Calu3 (cell line): ENCODE measurements around the gene MOV10. TPM values are rescaled to one million over a fixed set of nuclear protein-coding genes. Genes with fewer than 3 reads are reported as not detected.
"Not testable (repeated sequence)": the region's sequence is repeated elsewhere in the genome, so short reads cannot be mapped to it uniquely, and the experiment has no call there.

ENCODE experiments used
- BruUV-seq: library from RNA; stranded (reverse); fragments of 400-500 nt; replicated peaks from 2 replicates; lab custom pipeline; 2021; lab: Mats Ljungman, UMichigan
- CTCF ChIA-PET: fragments of 300-600 bp; sonication (Branson Sonifier 250); formaldehyde crosslinking; loops from one replicate; lab custom pipeline; 2022; ENCODE audit warnings: antibody characterized with exemption; lab: Charles Lee
- DNase-seq: peaks from one replicate; pipeline ENCODE4 v3.0.0; 2022
- H3K27ac Mint-ChIP-seq: one replicate; pipeline ENCODE4 v1.8.0; 2022; ENCODE audit warnings: mixed read lengths; ENCODE audit not compliant: unreplicated experiment
- H3K27me3 Mint-ChIP-seq: one replicate; pipeline ENCODE4 v1.8.0; 2022; ENCODE audit warnings: mixed read lengths; ENCODE audit not compliant: unreplicated experiment
- H3K36me3 Mint-ChIP-seq: one replicate; pipeline ENCODE4 v1.8.0; 2022; ENCODE audit warnings: mild to moderate bottlenecking, moderate library complexity, mixed read lengths; ENCODE audit not compliant: insufficient read depth, unreplicated experiment
- H3K4me1 Mint-ChIP-seq: one replicate; pipeline ENCODE4 v1.8.0; 2022; ENCODE audit warnings: mild to moderate bottlenecking, low read depth, mixed read lengths; ENCODE audit not compliant: unreplicated experiment
- H3K4me3 Mint-ChIP-seq: one replicate; pipeline ENCODE4 v1.8.0; 2022; ENCODE audit warnings: mild to moderate bottlenecking, low read depth, moderate library complexity, mixed read lengths; ENCODE audit not compliant: unreplicated experiment
- H3K9me3 Mint-ChIP-seq: one replicate; pipeline ENCODE4 v1.8.0; 2022; ENCODE audit warnings: low read depth, mixed read lengths; ENCODE audit not compliant: unreplicated experiment
- intact Hi-C: fragments of 100-400 bp; cut with micrococcal nuclease; formaldehyde crosslinking; loops from one replicate; pipeline ENCODE4 v1.10.0; 2022; ENCODE audit not compliant: unreplicated experiment
- total RNA-seq: library from RNA; stranded (reverse); gene quantifications from 2 replicates; pipeline ENCODE4 v1.2.3, GENCODE V29; 2022
- TF ChIP-seq, protein P1 (sequence below): fragments of 200-600 bp; IDR thresholded peaks from one replicate; pipeline ENCODE4 v1.8.0; 2022; ENCODE audit warnings: antibody characterized with exemption; ENCODE audit not compliant: unreplicated experiment

The MOV10 gene
- total RNA-seq, 1 experiment from 2014 or later: 71.4 TPM

GRCh38 chr1:112718691-112719418 is 44.4 kb downstream of the MOV10 start:
- CTCF ChIA-PET: interaction anchor here (2.7 kb wide), 1 partner anchor 85 kb away, joined by 19 read pairs; no protein-coding TSS in a partner anchor
- Mint-ChIP-seq H3K4me3 (peak overlapping the region; percentile 46), H3K9me3 (no peaks in the 10 kb centered on the region), H3K4me1 (peaks cover 12% of the 10 kb centered on the region), H3K27me3 (peaks cover 41% of the 10 kb centered on the region), H3K27ac (no peak overlapping the region), H3K36me3 (peaks cover 14% of the 10 kb centered on the region)
- DNase-seq: peak; percentile 84
- intact Hi-C loops: loop anchor here (5.0 kb wide), 1 partner anchor 958 kb away; no protein-coding TSS in a partner anchor
- TF ChIP-seq, protein P1, sequence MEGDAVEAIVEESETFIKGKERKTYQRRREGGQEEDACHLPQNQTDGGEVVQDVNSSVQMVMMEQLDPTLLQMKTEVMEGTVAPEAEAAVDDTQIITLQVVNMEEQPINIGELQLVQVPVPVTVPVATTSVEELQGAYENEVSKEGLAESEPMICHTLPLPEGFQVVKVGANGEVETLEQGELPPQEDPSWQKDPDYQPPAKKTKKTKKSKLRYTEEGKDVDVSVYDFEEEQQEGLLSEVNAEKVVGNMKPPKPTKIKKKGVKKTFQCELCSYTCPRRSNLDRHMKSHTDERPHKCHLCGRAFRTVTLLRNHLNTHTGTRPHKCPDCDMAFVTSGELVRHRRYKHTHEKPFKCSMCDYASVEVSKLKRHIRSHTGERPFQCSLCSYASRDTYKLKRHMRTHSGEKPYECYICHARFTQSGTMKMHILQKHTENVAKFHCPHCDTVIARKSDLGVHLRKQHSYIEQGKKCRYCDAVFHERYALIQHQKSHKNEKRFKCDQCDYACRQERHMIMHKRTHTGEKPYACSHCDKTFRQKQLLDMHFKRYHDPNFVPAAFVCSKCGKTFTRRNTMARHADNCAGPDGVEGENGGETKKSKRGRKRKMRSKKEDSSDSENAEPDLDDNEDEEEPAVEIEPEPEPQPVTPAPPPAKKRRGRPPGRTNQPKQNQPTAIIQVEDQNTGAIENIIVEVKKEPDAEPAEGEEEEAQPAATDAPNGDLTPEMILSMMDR: peak; percentile 70
- no TSS peak for BruUV-seq

- intact Hi-C loops: loop anchor here (5.0 kb wide), 1 partner anchor 958 kb away; no protein-coding TSS in a partner anchor
- CTCF ChIA-PET: interaction anchor here (2.7 kb wide), 1 partner anchor 84 kb away, joined by 19 read pairs; no protein-coding TSS in a partner anchor
- no peak overlapping the region for H3K27ac Mint-ChIP-seq
- TF ChIP-seq, protein P1: no peak
- no peaks in the 10 kb centered on the region for H3K9me3 Mint-ChIP-seq
- H3K36me3 Mint-ChIP-seq: peaks cover 6% of the 10 kb centered on the region
- DNase-seq: no peak
- BruUV-seq: no TSS peak
- peaks cover 41% of the 10 kb centered on the region for H3K27me3 Mint-ChIP-seq
- no peak overlapping the region for H3K4me3 Mint-ChIP-seq
- H3K4me1 Mint-ChIP-seq: peaks cover 9% of the 10 kb centered on the region
Observed at GRCh38 chr1:112719706-112720105, 45.2 kb downstream of the MOV10 start.

- peaks cover 41% of the 10 kb centered on the region for H3K27me3 Mint-ChIP-seq
Observed at GRCh38 chr1:112720800-112721199, 46.3 kb downstream of the MOV10 start.

DNA sequence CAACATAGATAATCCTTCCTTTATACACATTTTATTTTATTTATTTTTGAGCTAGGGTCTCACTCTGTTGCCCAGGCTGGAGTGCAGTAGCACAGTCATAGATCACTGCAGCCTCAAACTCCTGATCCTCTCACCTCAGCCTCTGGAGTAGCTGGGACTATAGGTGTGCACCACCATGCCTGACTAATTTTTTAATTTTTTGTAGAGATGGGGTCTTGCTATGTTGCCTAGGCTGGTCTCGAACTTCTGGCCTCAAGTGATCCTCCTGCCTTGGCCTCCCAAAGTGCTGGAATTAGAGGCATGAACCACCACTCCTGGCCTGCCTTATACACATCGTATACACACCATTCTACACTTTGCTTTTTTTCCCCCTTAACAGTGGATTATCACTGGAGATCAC is 46.8 kb downstream of the MOV10 start:
- DNase-seq, BruUV-seq, intact Hi-C loops, H3K36me3 Mint-ChIP-seq, H3K9me3 Mint-ChIP-seq, H3K4me3 Mint-ChIP-seq, H3K27ac Mint-ChIP-seq, H3K4me1 Mint-ChIP-seq: not testable (repeated sequence)
- H3K27me3 Mint-ChIP-seq: peaks cover 41% of the 10 kb centered on the region
- CTCF ChIA-PET: interaction anchor here (0.6 to 1.2 kb wide), 2 partner anchors 84 to 235 kb away, joined by 3 read pairs; partner anchors contain the start of gene SLC16A1

More at GRCh38 chr1:112720800-112721199, 46.3 kb downstream of the MOV10 start:
- Mint-ChIP-seq H3K4me1 (peaks cover 9% of the 10 kb centered on the region), H3K36me3 (no peaks in the 10 kb centered on the region), H3K27ac (no peak overlapping the region), H3K4me3 (no peak overlapping the region), H3K9me3 (no peaks in the 10 kb centered on the region)
- no TSS peak for BruUV-seq
- CTCF ChIA-PET: interaction anchor here (0.6 kb wide), 1 partner anchor 235 kb away, joined by 3 read pairs; the partner anchor contains the start of gene SLC16A1
- intact Hi-C loops: no loop called here
- TF ChIP-seq, protein P1: no peak
- DNase-seq: no peak
